Activated CD8-positive, alpha-beta T cell treated with anti-CD3 and anti-CD28 coated beads for 36 hours (primary cell): Measurements from ENCODE around the gene UBASH3B. TPM values are rescaled to one million over a fixed set of nuclear protein-coding genes. Genes with fewer than 3 reads are reported as not detected.

Source experiments
- ATAC-seq: fragments of 200-7000 bp; cut with Tn5 transposase; one replicate; pipeline ENCODE4 v1.10.0; 2021; ENCODE audit warnings: mild to moderate bottlenecking, moderate library complexity
- CTCF ChIA-PET: fragments of 350-600 bp; sonication (Branson Sonifier 250); formaldehyde crosslinking; loops from one replicate; lab custom pipeline; 2021; ENCODE audit warnings: antibody characterized with exemption; lab: Charles Lee
- POLR2A ChIA-PET: fragments of 350-600 bp; sonication (Branson Sonifier 250); formaldehyde crosslinking; loops from one replicate; lab custom pipeline; 2021; ENCODE audit warnings: antibody characterized with exemption; lab: Charles Lee
- DNase-seq: peaks from one replicate; pipeline ENCODE4 v3.0.0-alpha.2; 2020
- H3K27ac Mint-ChIP-seq: one replicate; pipeline ENCODE4 v1.8.0; 2021; ENCODE audit warnings: mild to moderate bottlenecking, mixed read lengths
- H3K27me3 Mint-ChIP-seq: one replicate; pipeline ENCODE4 v1.8.0; 2021; ENCODE audit warnings: mixed read lengths
- H3K36me3 Mint-ChIP-seq: one replicate; pipeline ENCODE4 v1.8.0; 2021; ENCODE audit warnings: low read depth, mixed read lengths
- H3K4me1 Mint-ChIP-seq: one replicate; pipeline ENCODE4 v1.8.0; 2021; ENCODE audit warnings: low read depth, mixed read lengths
- H3K4me3 Mint-ChIP-seq: one replicate; pipeline ENCODE4 v1.8.0; 2021; ENCODE audit warnings: mild to moderate bottlenecking, moderate library complexity, mixed read lengths
- H3K9me3 Mint-ChIP-seq: one replicate; pipeline ENCODE4 v1.8.0; 2021; ENCODE audit warnings: mixed read lengths
- intact Hi-C: fragments of 100-400 bp; cut with micrococcal nuclease; formaldehyde crosslinking; loops from one replicate; pipeline ENCODE4 v1.10.0; 2022
- total RNA-seq, 2 experiments: library from RNA; stranded (reverse); gene quantifications; one replicate each; pipeline ENCODE4 v1.2.3, GENCODE V29; 2021
- TF ChIP-seq, protein P1 (sequence below): fragments of 200-600 bp; IDR thresholded peaks from one replicate; pipeline ENCODE4 v1.8.0; 2022; ENCODE audit warnings: antibody characterized with exemption, mild to moderate bottlenecking

UBASH3B gene
- total RNA-seq, 2 experiments from 2014 or later: 36.1 to 40.6 TPM

DNA sequence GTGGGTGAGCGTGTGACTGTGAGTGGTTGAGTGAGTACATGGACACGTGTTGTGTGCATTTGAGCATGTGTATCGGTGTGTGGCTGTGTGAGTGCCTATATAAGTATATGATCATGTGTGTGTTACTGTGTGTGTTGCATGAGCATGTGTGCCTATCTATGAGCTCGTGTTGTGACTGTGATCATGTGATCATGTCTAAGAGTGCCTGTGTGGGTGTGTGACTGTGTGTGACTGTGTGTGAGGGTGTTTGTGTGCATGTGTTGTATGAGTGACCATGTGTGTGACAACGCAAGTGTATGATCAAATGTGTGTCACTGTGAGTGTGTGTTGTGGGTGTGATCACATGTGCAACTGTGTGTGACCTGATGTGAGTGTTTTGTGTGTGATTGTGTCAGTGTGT, 88.8 kb downstream of the UBASH3B start:
- Mint-ChIP-seq H3K27me3 (no peaks in the 10 kb centered on the region), H3K36me3 (peaks cover 3% of the 10 kb centered on the region), H3K4me1 (no peaks in the 10 kb centered on the region), H3K4me3 (no peak overlapping the region), H3K9me3 (no peaks in the 10 kb centered on the region), H3K27ac (no peak overlapping the region)
- DNase-seq (no peak), ATAC-seq (no peak)
- intact Hi-C loops: no loop called here
- CTCF ChIA-PET: interaction anchor here (1.0 to 4.7 kb wide), 6 partner anchors 10 to 115 kb away, joined by 3 to 49 read pairs (median 6); no protein-coding TSS in a partner anchor
- TF ChIP-seq, protein P1, sequence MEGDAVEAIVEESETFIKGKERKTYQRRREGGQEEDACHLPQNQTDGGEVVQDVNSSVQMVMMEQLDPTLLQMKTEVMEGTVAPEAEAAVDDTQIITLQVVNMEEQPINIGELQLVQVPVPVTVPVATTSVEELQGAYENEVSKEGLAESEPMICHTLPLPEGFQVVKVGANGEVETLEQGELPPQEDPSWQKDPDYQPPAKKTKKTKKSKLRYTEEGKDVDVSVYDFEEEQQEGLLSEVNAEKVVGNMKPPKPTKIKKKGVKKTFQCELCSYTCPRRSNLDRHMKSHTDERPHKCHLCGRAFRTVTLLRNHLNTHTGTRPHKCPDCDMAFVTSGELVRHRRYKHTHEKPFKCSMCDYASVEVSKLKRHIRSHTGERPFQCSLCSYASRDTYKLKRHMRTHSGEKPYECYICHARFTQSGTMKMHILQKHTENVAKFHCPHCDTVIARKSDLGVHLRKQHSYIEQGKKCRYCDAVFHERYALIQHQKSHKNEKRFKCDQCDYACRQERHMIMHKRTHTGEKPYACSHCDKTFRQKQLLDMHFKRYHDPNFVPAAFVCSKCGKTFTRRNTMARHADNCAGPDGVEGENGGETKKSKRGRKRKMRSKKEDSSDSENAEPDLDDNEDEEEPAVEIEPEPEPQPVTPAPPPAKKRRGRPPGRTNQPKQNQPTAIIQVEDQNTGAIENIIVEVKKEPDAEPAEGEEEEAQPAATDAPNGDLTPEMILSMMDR: no peak
- POLR2A ChIA-PET: interaction anchor here (0.7 to 7.2 kb wide), 12 partner anchors 9 to 996 kb away, joined by 3 to 38 read pairs (median 11); partner anchors contain the start of gene UBASH3B

DNA sequence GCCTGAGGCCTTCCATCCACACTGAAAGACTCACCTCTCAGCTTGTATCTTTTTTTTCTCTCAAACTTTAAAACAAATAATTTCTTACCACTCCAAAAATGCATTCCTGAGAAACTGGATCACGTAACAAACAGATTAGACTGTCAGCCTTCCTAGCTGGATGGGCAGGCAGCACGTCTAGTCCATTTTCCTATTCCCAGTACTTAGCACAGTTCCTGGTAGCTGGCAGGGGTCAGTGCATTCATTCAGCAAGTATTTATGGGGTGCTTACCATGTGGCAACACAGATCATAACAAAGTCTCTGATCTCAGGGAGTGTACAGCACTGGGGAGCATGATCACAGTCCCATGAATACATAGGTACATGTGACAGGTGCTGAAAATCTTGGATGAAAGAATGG, 89.6 kb downstream of the UBASH3B start:
- peaks cover 3% of the 10 kb centered on the region for H3K4me1 Mint-ChIP-seq
- no peaks in the 10 kb centered on the region for H3K27me3 Mint-ChIP-seq
- H3K27ac Mint-ChIP-seq: no peak overlapping the region
- intact Hi-C loops: loop anchor here (5.0 kb wide), 3 partner anchors 48 to 107 kb away; no protein-coding TSS in a partner anchor
- H3K9me3 Mint-ChIP-seq: no peaks in the 10 kb centered on the region
- H3K4me3 Mint-ChIP-seq: no peak overlapping the region
- DNase-seq: no peak
- CTCF ChIA-PET: interaction anchor here (1.0 to 4.7 kb wide), 15 partner anchors 11 to 165 kb away, joined by 3 to 49 read pairs (median 6); partner anchors contain the start of gene UBASH3B
- POLR2A ChIA-PET: interaction anchor here (0.8 to 7.2 kb wide), 17 partner anchors 10 to 94 kb away, joined by 3 to 38 read pairs (median 7); partner anchors contain the start of genes CRTAM and UBASH3B
- H3K36me3 Mint-ChIP-seq: peaks cover 3% of the 10 kb centered on the region
- no peak for ATAC-seq
- TF ChIP-seq, protein P1: no peak

- no peak overlapping the region for H3K27ac Mint-ChIP-seq
- DNase-seq (peak; percentile 88), ATAC-seq (peak; percentile 72)
- H3K36me3 Mint-ChIP-seq: peaks cover 3% of the 10 kb centered on the region
- ChIA-PET CTCF (interaction anchor here (0.7 to 4.7 kb wide), 17 partner anchors 10 to 166 kb away, joined by 3 to 49 read pairs (median 6); partner anchors contain the start of gene UBASH3B), POLR2A (interaction anchor here (0.8 to 7.2 kb wide), 20 partner anchors 11 to 107 kb away, joined by 3 to 38 read pairs (median 5); partner anchors contain the start of genes CRTAM and UBASH3B)
- intact Hi-C loops: loop anchor here (5.0 kb wide), 3 partner anchors 49 to 106 kb away; no protein-coding TSS in a partner anchor
- H3K4me1 Mint-ChIP-seq: peaks cover 12% of the 10 kb centered on the region
- TF ChIP-seq, protein P1: no peak
- no peaks in the 10 kb centered on the region for H3K9me3 Mint-ChIP-seq
- peak overlapping the region; percentile 35 for H3K4me3 Mint-ChIP-seq
- no peaks in the 10 kb centered on the region for H3K27me3 Mint-ChIP-seq
Observed at GRCh38 chr11:122746050-122746478, 90.5 kb downstream of the UBASH3B start.

DNA sequence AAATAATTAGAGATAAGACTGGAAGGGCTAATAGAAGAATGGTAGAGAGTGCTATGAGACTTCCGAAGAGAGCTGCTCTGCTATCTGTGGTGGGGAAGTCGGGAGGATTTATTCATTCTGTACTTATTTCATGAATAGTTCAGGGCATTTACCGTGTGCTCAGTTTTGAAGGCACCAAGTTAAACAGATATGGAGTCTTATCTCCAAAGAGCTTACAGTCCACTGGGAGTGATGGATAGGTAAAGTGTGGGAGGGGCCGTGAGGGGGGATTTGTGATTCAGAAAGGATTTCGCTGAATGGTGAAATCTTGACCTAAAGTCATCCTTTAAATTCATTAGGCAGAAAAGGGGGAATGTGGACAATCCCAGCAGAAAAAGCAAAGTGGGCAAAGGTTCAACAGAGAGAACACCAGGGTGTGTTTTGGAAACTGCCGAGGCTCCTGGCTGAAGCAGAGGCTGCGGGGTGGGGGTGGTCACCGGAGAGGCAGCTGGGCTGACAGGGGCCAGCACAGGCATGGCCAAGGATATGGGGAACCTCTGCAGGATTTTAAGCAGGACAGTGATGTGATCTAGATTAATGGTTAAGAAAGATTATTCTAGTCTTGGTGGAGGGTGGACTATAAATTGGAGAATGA, 91.2 kb downstream of the UBASH3B start:
- H3K9me3 Mint-ChIP-seq: no peaks in the 10 kb centered on the region
- no peaks in the 10 kb centered on the region for H3K27me3 Mint-ChIP-seq
- TF ChIP-seq, protein P1: no peak
- no peak overlapping the region for H3K27ac Mint-ChIP-seq
- H3K36me3 Mint-ChIP-seq: peaks cover 3% of the 10 kb centered on the region
- H3K4me1 Mint-ChIP-seq: peaks cover 18% of the 10 kb centered on the region
- CTCF ChIA-PET: interaction anchor here (0.8 to 4.7 kb wide), 19 partner anchors 9 to 166 kb away, joined by 3 to 49 read pairs (median 6); partner anchors contain the start of gene UBASH3B
- intact Hi-C loops: loop anchor here (5.0 kb wide), 3 partner anchors 49 to 106 kb away; no protein-coding TSS in a partner anchor
- DNase-seq (no peak), ATAC-seq (no peak)
- POLR2A ChIA-PET: interaction anchor here (0.8 to 7.2 kb wide), 20 partner anchors 11 to 108 kb away, joined by 3 to 38 read pairs (median 7); partner anchors contain the start of genes CRTAM and UBASH3B
- peak overlapping the region; percentile 35 for H3K4me3 Mint-ChIP-seq
